ENCODE results near the gene CCDC74B.
"Not testable (repeated sequence)": the region's sequence is repeated elsewhere in the genome, so short reads cannot be mapped to it uniquely, and the experiment has no call there.

DNA sequence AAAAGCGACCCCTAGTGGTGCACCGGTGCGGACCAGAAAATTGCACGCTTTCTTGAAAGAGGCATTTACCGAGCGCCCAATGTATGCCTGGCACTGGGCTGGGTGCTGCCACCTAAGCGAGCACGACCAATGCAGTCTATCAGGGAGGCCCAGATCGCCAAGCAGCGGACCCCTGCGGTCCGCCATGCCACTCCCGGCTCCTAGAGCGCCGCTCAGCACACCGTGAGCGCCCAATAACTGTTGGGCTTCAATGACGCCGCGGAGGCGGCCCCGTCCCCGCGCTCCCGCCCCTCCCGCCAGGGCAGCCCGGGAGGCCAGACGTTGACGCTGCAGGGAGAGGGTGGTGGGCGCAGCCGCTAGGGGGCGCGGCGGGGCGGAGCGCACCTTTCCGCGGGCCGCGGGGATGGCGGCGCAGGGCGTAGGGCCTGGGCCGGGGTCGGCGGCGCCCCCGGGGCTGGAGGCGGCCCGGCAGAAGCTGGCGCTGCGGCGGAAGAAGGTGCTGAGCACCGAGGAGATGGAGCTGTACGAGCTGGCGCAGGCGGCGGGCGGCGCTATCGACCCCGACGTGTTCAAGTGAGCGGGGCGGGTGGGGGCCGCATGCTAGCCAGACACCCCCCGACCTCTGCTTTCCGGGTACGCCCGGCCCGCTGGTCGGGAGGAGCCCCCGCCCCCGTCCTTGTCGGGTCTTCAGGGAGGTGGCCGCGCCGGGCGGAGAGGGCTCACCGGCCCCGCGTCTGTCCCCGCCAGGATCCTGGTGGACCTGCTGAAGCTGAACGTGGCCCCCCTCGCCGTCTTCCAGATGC is 37.2 kb upstream of the CCDC74B start, which contains the start of gene MZT2B:
- TF ChIP-seq, protein P1, sequence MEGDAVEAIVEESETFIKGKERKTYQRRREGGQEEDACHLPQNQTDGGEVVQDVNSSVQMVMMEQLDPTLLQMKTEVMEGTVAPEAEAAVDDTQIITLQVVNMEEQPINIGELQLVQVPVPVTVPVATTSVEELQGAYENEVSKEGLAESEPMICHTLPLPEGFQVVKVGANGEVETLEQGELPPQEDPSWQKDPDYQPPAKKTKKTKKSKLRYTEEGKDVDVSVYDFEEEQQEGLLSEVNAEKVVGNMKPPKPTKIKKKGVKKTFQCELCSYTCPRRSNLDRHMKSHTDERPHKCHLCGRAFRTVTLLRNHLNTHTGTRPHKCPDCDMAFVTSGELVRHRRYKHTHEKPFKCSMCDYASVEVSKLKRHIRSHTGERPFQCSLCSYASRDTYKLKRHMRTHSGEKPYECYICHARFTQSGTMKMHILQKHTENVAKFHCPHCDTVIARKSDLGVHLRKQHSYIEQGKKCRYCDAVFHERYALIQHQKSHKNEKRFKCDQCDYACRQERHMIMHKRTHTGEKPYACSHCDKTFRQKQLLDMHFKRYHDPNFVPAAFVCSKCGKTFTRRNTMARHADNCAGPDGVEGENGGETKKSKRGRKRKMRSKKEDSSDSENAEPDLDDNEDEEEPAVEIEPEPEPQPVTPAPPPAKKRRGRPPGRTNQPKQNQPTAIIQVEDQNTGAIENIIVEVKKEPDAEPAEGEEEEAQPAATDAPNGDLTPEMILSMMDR (IDR thresholded peaks at IDR 0.05) = peak; percentile 74 to 90 (median 78)
- TF ChIP-seq POLR2AphosphoS5 (IDR thresholded peaks at IDR 0.05) (peak in 2 of 3 donors; percentile 28 to 52), POLR2A (IDR thresholded peaks at IDR 0.05) (peak; percentile 52)
- TF ChIP-seq EP300 (IDR thresholded peaks at IDR 0.05; ENCODE audit: low read depth) = not testable (repeated sequence)

Data from transverse colon (tissue), 4 donors.